Liver (tissue), 9 donors: ENCODE measurements around the gene OR5D16. TPM values are rescaled to one million over a fixed set of nuclear protein-coding genes. Genes with fewer than 3 reads are reported as not detected.

Experiments used
- DNase-seq: peaks from one replicate; pipeline ENCODE4 v3.0.0-alpha.2; 2017; ENCODE audit warnings: low spot score
- H3K27ac ChIP-seq, 2 donors: one replicate each; pipeline ENCODE4 v1.7.0; 2013; ENCODE audit warnings: inconsistent platforms in 2 of 2, low read length in 2 of 2, control low read depth in 1 of 2, low read depth in 1 of 2, mild to moderate bottlenecking in 1 of 2
- H3K27me3 ChIP-seq, 4 donors: one replicate each; pipeline versions ENCODE4 v1.6.1 to v1.7.0; 2013; ENCODE audit warnings: low read length in 3 of 4, inconsistent platforms in 1 of 4, mild to moderate bottlenecking in 1 of 4, moderate library complexity in 1 of 4; ENCODE audit not compliant: control insufficient read depth in 4 of 4, insufficient read depth in 4 of 4
- H3K36me3 ChIP-seq, 4 donors: one replicate each; pipeline versions ENCODE4 v1.6.1 to v1.7.0; 2013; ENCODE audit warnings: low read length in 3 of 4, mild to moderate bottlenecking in 3 of 4, low read depth in 1 of 4, moderate library complexity in 1 of 4; ENCODE audit not compliant: control insufficient read depth in 4 of 4, insufficient read depth in 3 of 4
- H3K4me1 ChIP-seq, 4 donors: one replicate each; pipeline versions ENCODE4 v1.6.1 to v1.7.0; 2013; ENCODE audit warnings: low read length in 3 of 4, mild to moderate bottlenecking in 3 of 4, moderate library complexity in 1 of 4; ENCODE audit not compliant: control insufficient read depth in 4 of 4, insufficient read depth in 4 of 4
- H3K4me3 ChIP-seq, 3 donors: one replicate each; pipeline versions ENCODE4 v1.6.1 to v1.7.0; 2013; ENCODE audit warnings: low read length in 3 of 3, control low read depth in 1 of 3, low read depth in 1 of 3, mild to moderate bottlenecking in 1 of 3
- H3K9ac ChIP-seq, 2 donors: one replicate each; pipeline ENCODE4 v1.7.0; 2013; ENCODE audit warnings: low read length in 2 of 2, mild to moderate bottlenecking in 2 of 2, moderate library complexity in 2 of 2, control low read depth in 1 of 2, low read depth in 1 of 2
- H3K9me3 ChIP-seq, 4 donors: one replicate each; pipeline versions ENCODE4 v1.6.1 to v1.7.0; 2013; ENCODE audit warnings: low read length in 3 of 4; ENCODE audit not compliant: control insufficient read depth in 4 of 4
- EGR1 ChIP-seq, 2 donors: IDR thresholded peaks; 2 replicates each; pipeline ENCODE4 v1.6.1; 2016 to 2018; ENCODE audit warnings: antibody characterized with exemption in 2 of 2, low read depth in 2 of 2
- FOXA1 ChIP-seq: IDR thresholded peaks from 2 replicates; pipeline ENCODE4 v1.6.1; 2016; ENCODE audit warnings: antibody characterized with exemption
- FOXA2 ChIP-seq: IDR thresholded peaks from 2 replicates; pipeline ENCODE4 v1.6.1; 2016; ENCODE audit warnings: antibody characterized with exemption
- GABPA ChIP-seq, 2 donors: IDR thresholded peaks in 1 of 2; conservative IDR thresholded peaks in 1 of 2; 2 replicates each; pipeline ENCODE4 v1.6.1; 2016; ENCODE audit warnings: antibody characterized with exemption in 2 of 2, mild to moderate bottlenecking in 1 of 2, moderate library complexity in 1 of 2
- HNF4G ChIP-seq: IDR thresholded peaks from 2 replicates; pipeline ENCODE4 v1.6.1; 2016; ENCODE audit warnings: antibody characterized with exemption
- JUND ChIP-seq, 2 donors: IDR thresholded peaks; 2 replicates each; pipeline ENCODE4 v1.6.1; 2016; ENCODE audit warnings: antibody characterized with exemption in 2 of 2
- NR2F2 ChIP-seq: IDR thresholded peaks from 2 replicates; pipeline ENCODE4 v1.6.1; 2016; ENCODE audit warnings: antibody characterized with exemption
- RAD21 ChIP-seq, 2 donors: IDR thresholded peaks; 2 replicates each; pipeline ENCODE4 v1.6.1; 2016; ENCODE audit warnings: antibody characterized with exemption in 2 of 2, mild to moderate bottlenecking in 2 of 2
- RXRA ChIP-seq, 2 donors: IDR thresholded peaks; 2 replicates each; pipeline ENCODE4 v1.6.1; 2017 to 2018; ENCODE audit warnings: antibody characterized with exemption in 2 of 2, mild to moderate bottlenecking in 1 of 2
- SP1 ChIP-seq: IDR thresholded peaks from 2 replicates; pipeline ENCODE4 v1.6.1; 2018; ENCODE audit warnings: antibody characterized with exemption, mild to moderate bottlenecking
- TAF1 ChIP-seq: conservative IDR thresholded peaks from 2 replicates; pipeline ENCODE4 v1.6.1; 2016; ENCODE audit warnings: antibody characterized with exemption, mild to moderate bottlenecking
- YY1 ChIP-seq: IDR thresholded peaks from 2 replicates; pipeline ENCODE4 v1.6.1; 2016; ENCODE audit warnings: antibody characterized with exemption, mild to moderate bottlenecking
- WGBS: extraction: QIAGEN DNeasy Blood & Tissue Kit; methylation state at CpG from one replicate; pipeline ENCODE4 v1.1.7; 2013; 5-methylcytosine and 5-hydroxymethylcytosine counted together
- polyA plus RNA-seq, 2 donors: library from polyadenylated mRNA; stranded (reverse) in 1 of 2; unstranded in 1 of 2; fragments of 200-250 nt in 1 of 2; fragments of >200 nt in 1 of 2; fragmentation: Nextera tagmentation in 1 of 2; extraction: Ambion mirVana in 1 of 2; gene quantifications; one replicate each; pipeline versions ENCODE4 v1.2.1 to v1.2.3, GENCODE V29; 2013 to 2015
- total RNA-seq, 2 donors: library from RNA; depleted of rRNA; stranded (reverse); fragments of >200 nt; gene quantifications; one replicate each; pipeline ENCODE4 v1.2.3, GENCODE V29; 2014
- TF ChIP-seq, protein P1 (sequence below): IDR thresholded peaks from 2 replicates; pipeline ENCODE4 v1.6.1; 2016; ENCODE audit warnings: antibody characterized with exemption
- TF ChIP-seq, protein P2 (sequence below): fragments of 150-350 bp; IDR thresholded peaks from 2 replicates; pipeline ENCODE4 v1.5.1; 2017; ENCODE audit warnings: improper control_type of control experiment, low read depth, low read length; ENCODE audit not compliant: missing input control
- TF ChIP-seq, protein P3 (sequence below): IDR thresholded peaks from 2 replicates; pipeline ENCODE4 v1.6.1; 2016; ENCODE audit warnings: antibody characterized with exemption, mild to moderate bottlenecking
- TF ChIP-seq, protein P4 (sequence below): IDR thresholded peaks from 2 replicates; pipeline ENCODE4 v1.6.1; 2016; ENCODE audit warnings: antibody characterized with exemption
- donor health status: healthy.
- donor health status: healthy.
- donor health status: healthy.
- donor health status: healthy.
- donor health status: healthy.

Gene OR5D16
- total RNA-seq = not detected
- not detected for polyA plus RNA-seq

DNA sequence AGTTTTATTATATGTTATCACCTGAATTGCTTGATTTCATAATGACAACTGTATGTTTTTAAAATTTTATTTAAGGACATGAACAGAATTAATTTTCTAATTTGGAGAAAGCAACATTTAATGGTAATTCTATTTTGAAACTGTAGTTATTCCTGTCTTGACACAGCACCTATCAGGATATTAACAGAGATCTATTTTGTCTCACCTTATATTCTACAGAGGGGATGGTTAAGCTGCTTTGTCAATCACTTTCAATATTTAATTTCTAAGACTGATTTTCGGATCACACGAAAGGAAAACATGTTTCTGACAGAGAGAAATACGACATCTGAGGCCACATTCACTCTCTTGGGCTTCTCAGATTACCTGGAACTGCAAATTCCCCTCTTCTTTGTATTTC is at the start of gene OR5D16:
Gene OR5D16 (plus strand): TSS at position 301 of the 400 bp plus-strand sequence. CDS start 0 bp downstream, at position 301.
- Histone ChIP-seq H3K27ac (no peak within 1 kb of the TSS), H3K9ac (no peak within 1 kb of the TSS), H3K36me3 (no peaks in the 10 kb centered on the region), H3K4me1 (no peaks in the 10 kb centered on the region), H3K27me3 (no peaks in the 10 kb centered on the region), H3K9me3 (no peaks in the 10 kb centered on the region), H3K4me3 (no peak within 1 kb of the TSS)
- DNase-seq = no peak
- TF ChIP-seq NR2F2 (no peak), GABPA (IDR thresholded peaks at IDR 0.05 in 1 of 2, conservative IDR thresholded peaks at IDR 0.05 in 1 of 2) (no peak), JUND (IDR thresholded peaks at IDR 0.05) (no peak), EGR1 (IDR thresholded peaks at IDR 0.05; ENCODE audit: low read depth in 2 of 2) (no peak), RXRA (IDR thresholded peaks at IDR 0.05) (no peak), TAF1 (no peak), RAD21 (IDR thresholded peaks at IDR 0.05) (no peak), HNF4G (no peak), FOXA2 (no peak), FOXA1 (no peak), SP1 (no peak), YY1 (no peak)
- TF ChIP-seq, protein P1, sequence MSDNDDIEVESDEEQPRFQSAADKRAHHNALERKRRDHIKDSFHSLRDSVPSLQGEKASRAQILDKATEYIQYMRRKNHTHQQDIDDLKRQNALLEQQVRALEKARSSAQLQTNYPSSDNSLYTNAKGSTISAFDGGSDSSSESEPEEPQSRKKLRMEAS = no peak
- TF ChIP-seq, protein P2, sequence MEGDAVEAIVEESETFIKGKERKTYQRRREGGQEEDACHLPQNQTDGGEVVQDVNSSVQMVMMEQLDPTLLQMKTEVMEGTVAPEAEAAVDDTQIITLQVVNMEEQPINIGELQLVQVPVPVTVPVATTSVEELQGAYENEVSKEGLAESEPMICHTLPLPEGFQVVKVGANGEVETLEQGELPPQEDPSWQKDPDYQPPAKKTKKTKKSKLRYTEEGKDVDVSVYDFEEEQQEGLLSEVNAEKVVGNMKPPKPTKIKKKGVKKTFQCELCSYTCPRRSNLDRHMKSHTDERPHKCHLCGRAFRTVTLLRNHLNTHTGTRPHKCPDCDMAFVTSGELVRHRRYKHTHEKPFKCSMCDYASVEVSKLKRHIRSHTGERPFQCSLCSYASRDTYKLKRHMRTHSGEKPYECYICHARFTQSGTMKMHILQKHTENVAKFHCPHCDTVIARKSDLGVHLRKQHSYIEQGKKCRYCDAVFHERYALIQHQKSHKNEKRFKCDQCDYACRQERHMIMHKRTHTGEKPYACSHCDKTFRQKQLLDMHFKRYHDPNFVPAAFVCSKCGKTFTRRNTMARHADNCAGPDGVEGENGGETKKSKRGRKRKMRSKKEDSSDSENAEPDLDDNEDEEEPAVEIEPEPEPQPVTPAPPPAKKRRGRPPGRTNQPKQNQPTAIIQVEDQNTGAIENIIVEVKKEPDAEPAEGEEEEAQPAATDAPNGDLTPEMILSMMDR = no peak
- TF ChIP-seq, protein P3, sequence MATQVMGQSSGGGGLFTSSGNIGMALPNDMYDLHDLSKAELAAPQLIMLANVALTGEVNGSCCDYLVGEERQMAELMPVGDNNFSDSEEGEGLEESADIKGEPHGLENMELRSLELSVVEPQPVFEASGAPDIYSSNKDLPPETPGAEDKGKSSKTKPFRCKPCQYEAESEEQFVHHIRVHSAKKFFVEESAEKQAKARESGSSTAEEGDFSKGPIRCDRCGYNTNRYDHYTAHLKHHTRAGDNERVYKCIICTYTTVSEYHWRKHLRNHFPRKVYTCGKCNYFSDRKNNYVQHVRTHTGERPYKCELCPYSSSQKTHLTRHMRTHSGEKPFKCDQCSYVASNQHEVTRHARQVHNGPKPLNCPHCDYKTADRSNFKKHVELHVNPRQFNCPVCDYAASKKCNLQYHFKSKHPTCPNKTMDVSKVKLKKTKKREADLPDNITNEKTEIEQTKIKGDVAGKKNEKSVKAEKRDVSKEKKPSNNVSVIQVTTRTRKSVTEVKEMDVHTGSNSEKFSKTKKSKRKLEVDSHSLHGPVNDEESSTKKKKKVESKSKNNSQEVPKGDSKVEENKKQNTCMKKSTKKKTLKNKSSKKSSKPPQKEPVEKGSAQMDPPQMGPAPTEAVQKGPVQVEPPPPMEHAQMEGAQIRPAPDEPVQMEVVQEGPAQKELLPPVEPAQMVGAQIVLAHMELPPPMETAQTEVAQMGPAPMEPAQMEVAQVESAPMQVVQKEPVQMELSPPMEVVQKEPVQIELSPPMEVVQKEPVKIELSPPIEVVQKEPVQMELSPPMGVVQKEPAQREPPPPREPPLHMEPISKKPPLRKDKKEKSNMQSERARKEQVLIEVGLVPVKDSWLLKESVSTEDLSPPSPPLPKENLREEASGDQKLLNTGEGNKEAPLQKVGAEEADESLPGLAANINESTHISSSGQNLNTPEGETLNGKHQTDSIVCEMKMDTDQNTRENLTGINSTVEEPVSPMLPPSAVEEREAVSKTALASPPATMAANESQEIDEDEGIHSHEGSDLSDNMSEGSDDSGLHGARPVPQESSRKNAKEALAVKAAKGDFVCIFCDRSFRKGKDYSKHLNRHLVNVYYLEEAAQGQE = no peak
- TF ChIP-seq, protein P4, sequence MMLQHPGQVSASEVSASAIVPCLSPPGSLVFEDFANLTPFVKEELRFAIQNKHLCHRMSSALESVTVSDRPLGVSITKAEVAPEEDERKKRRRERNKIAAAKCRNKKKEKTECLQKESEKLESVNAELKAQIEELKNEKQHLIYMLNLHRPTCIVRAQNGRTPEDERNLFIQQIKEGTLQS = no peak
- WGBS = 23% methylated on average over 3 of the region's 3 CpGs

DNA sequence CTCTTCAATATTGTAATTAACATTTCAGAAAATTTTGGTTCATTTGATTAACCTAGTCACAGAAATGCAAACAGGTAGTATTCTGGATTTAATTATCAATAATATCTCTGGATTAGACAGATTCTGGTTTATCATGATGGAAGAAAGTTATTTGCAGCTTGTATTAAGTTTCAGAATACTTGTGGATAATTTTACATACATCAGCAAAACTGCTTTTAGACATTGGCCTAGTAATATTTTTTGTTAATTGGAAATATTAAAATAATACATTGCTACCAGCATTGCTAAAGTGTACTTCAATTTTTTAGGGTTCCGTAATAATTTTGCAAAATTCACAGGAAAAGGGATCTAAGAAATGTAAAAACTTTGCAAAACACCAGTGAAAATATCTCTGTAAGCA is 46.9 kb upstream of the OR5D16 start:
- no peak for TF ChIP-seq FOXA1
- no peak for TF ChIP-seq HNF4G
- TF ChIP-seq GABPA (IDR thresholded peaks at IDR 0.05 in 1 of 2, conservative IDR thresholded peaks at IDR 0.05 in 1 of 2) = no peak
- no peak for TF ChIP-seq SP1
- TF ChIP-seq JUND (IDR thresholded peaks at IDR 0.05) = no peak
- no peak for TF ChIP-seq FOXA2
- TF ChIP-seq, protein P4 = no peak
- 72% methylated on average over 1 of the region's 1 CpG for WGBS
- DNase-seq = no peak
- H3K27ac ChIP-seq = no peak overlapping the region
- no peaks in the 10 kb centered on the region for H3K27me3 ChIP-seq
- H3K9me3 ChIP-seq = peaks cover 0 to 3% (median 0%) of the 10 kb centered on the region in 4 donors
- no peaks in the 10 kb centered on the region for H3K4me1 ChIP-seq
- no peaks in the 10 kb centered on the region for H3K36me3 ChIP-seq
- no peak overlapping the region for H3K9ac ChIP-seq
- H3K4me3 ChIP-seq = no peak overlapping the region
